Measurements from ENCODE around the gene CBARP.

CBARP gene

GRCh38 chr19:1259206-1259875, 21.5 kb upstream of the CBARP start:
- peak; percentile 58 for DNase-seq (ENCODE audit: low read depth, low spot score)
- in situ Hi-C loops (cut with HindIII; ENCODE audit: low sequenced_read_pairs) = no loop called here
- H3K4me3 ChIP-seq (ENCODE audit: low read depth, low read length) = no peak overlapping the region
- TF ChIP-seq CTCF (IDR thresholded peaks at IDR 0.05; ENCODE audit: low read depth, low read length) = no peak

GRCh38 chr19:1258707-1259205, 21.0 kb upstream of the CBARP start:
- no peak overlapping the region for H3K4me3 ChIP-seq (ENCODE audit: low read depth, low read length)
- no peak for DNase-seq (ENCODE audit: low read depth, low spot score)
- in situ Hi-C loops (cut with HindIII; ENCODE audit: low sequenced_read_pairs) = no loop called here
- TF ChIP-seq CTCF (IDR thresholded peaks at IDR 0.05; ENCODE audit: low read depth, low read length) = no peak

- no peak for TF ChIP-seq CTCF (IDR thresholded peaks at IDR 0.05; ENCODE audit: low read depth, low read length)
- H3K4me3 ChIP-seq (ENCODE audit: low read depth, low read length) = no peak overlapping the region
- in situ Hi-C loops (cut with HindIII; ENCODE audit: low sequenced_read_pairs) = no loop called here
- no peak for DNase-seq (ENCODE audit: low read depth, low spot score)
Measured at GRCh38 chr19:1258163-1258492, 20.3 kb upstream of the CBARP start.

- no peak for TF ChIP-seq CTCF (IDR thresholded peaks at IDR 0.05; ENCODE audit: low read depth, low read length)
- no peak overlapping the region for H3K4me3 ChIP-seq (ENCODE audit: low read depth, low read length)
- in situ Hi-C loops (cut with HindIII; ENCODE audit: low sequenced_read_pairs) = no loop called here
- no peak for DNase-seq (ENCODE audit: low read depth, low spot score)
Measured at GRCh38 chr19:1257475-1258162, 19.8 kb upstream of the CBARP start.

- in situ Hi-C loops (cut with HindIII; ENCODE audit: low sequenced_read_pairs) = no loop called here
- no peak for DNase-seq (ENCODE audit: low read depth, low spot score)
- TF ChIP-seq CTCF (IDR thresholded peaks at IDR 0.05; ENCODE audit: low read depth, low read length) = no peak
- no peak overlapping the region for H3K4me3 ChIP-seq (ENCODE audit: low read depth, low read length)
Measured at GRCh38 chr19:1256646-1257474, 19.1 kb upstream of the CBARP start.
